ENCODE measurements around the gene ZNF878. TPM values are rescaled to one million over a fixed set of nuclear protein-coding genes. Genes with fewer than 3 reads are reported as not detected.
A peak's percentile ranks its signal among the peaks of the same experiment; 100 is the strongest.

The ZNF878 gene
- total and polyA plus RNA-seq, 2 of the 13 experiments (the other 11 are each of a cell fraction or from before 2014, with no cell fraction given), result 0.46 to 5.2 TPM

DNA sequence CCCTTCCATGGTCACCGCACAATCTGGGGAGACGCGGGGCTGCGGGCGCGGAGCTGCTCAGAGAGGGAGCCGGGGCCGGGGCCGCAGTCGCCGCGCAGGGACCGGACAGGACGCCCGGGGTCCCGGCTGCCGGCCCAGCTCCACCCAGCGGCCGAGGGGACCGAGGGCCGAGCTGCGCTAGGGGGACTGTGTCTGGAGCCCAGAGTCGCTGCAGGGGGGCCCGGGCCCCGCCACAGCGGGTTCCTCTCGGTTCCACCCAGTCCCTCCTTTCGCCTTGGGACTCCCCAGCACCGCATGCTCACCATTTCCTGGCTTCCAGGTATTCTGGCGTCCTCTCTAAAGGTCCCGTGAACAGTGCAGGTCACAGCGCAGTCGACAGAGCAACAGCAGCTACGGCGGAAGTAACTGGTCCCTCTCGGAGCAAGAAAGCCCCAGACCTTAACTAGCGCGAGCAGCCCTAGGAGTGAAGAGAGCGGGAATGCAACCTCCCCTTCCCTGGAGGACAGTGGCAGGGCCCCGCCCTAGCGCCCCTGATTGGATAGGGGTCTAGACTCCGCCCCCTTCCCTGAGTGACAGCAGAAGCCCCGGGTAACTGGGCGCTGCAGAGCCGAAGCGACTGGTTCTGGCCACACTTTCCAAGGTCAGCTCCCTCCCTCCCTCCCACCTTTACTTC lies at the start of gene ZNF878 (continued):
- TF ChIP-seq, protein P1, sequence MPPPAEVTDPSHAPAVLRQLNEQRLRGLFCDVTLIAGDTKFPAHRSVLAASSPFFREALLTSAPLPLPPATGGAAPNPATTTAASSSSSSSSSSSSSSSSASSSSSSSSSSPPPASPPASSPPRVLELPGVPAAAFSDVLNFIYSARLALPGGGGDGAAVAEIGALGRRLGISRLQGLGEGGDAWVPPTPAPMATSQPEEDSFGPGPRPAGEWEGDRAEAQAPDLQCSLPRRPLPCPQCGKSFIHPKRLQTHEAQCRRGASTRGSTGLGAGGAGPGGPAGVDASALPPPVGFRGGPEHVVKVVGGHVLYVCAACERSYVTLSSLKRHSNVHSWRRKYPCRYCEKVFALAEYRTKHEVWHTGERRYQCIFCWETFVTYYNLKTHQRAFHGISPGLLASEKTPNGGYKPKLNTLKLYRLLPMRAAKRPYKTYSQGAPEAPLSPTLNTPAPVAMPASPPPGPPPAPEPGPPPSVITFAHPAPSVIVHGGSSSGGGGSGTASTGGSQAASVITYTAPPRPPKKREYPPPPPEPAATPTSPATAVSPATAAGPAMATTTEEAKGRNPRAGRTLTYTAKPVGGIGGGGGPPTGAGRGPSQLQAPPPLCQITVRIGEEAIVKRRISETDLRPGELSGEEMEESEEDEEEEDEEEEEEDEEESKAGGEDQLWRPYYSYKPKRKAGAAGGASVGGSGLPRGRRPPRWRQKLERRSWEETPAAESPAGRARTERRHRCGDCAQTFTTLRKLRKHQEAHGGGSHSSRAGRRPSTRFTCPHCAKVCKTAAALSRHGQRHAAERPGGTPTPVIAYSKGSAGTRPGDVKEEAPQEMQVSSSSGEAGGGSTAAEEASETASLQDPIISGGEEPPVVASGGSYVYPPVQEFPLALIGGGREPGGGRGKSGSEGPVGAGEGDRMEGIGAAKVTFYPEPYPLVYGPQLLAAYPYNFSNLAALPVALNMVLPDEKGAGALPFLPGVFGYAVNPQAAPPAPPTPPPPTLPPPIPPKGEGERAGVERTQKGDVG (CRISPR knock-in tag; IDR thresholded peaks at IDR 0.05; ENCODE audit: borderline replicate concordance), result no peak
- no peak for TF ChIP-seq ZNF883 (CRISPR knock-in tag; IDR thresholded peaks at IDR 0.05; ENCODE audit: not compliant biosample characterization)
- TF ChIP-seq NFYC (CRISPR knock-in tag; IDR thresholded peaks at IDR 0.05), result peak; percentile 79
- no peak for TF ChIP-seq ZFAT (CRISPR knock-in tag; conservative IDR thresholded peaks at IDR 0.05)
- TF ChIP-seq NFE2L2 (IDR thresholded peaks at IDR 0.05; ENCODE audit: low read length), result no peak
- TF ChIP-seq, protein P2, sequence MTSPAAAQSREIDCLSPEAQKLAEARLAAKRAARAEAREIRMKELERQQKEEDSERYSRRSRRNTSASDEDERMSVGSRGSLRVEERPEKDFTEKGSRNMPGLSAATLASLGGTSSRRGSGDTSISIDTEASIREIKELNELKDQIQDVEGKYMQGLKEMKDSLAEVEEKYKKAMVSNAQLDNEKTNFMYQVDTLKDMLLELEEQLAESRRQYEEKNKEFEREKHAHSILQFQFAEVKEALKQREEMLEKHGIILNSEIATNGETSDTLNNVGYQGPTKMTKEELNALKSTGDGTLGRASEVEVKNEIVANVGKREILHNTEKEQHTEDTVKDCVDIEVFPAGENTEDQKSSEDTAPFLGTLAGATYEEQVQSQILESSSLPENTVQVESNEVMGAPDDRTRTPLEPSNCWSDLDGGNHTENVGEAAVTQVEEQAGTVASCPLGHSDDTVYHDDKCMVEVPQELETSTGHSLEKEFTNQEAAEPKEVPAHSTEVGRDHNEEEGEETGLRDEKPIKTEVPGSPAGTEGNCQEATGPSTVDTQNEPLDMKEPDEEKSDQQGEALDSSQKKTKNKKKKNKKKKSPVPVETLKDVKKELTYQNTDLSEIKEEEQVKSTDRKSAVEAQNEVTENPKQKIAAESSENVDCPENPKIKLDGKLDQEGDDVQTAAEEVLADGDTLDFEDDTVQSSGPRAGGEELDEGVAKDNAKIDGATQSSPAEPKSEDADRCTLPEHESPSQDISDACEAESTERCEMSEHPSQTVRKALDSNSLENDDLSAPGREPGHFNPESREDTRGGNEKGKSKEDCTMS (CRISPR knock-in tag; conservative IDR thresholded peaks at IDR 0.05), result no peak
- TF ChIP-seq, protein P3, sequence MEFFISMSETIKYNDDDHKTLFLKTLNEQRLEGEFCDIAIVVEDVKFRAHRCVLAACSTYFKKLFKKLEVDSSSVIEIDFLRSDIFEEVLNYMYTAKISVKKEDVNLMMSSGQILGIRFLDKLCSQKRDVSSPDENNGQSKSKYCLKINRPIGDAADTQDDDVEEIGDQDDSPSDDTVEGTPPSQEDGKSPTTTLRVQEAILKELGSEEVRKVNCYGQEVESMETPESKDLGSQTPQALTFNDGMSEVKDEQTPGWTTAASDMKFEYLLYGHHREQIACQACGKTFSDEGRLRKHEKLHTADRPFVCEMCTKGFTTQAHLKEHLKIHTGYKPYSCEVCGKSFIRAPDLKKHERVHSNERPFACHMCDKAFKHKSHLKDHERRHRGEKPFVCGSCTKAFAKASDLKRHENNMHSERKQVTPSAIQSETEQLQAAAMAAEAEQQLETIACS (CRISPR knock-in tag; IDR thresholded peaks at IDR 0.05), result 0 out of 2 replicates have a peak, but pooled peaks have one; percentile 12
- no peak for TF ChIP-seq TOPORS (CRISPR knock-in tag; IDR thresholded peaks at IDR 0.05)
- 0 out of 2 replicates have a peak, but pooled peaks have one; percentile 14 for TF ChIP-seq STAT5B (CRISPR knock-in tag; IDR thresholded peaks at IDR 0.05)
- TF ChIP-seq ZNF713 (CRISPR knock-in tag; IDR thresholded peaks at IDR 0.05), result no peak
- TF ChIP-seq, protein P4, sequence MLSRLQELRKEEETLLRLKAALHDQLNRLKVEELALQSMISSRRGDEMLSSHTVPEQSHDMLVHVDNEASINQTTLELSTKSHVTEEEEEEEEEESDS (CRISPR knock-in tag; IDR thresholded peaks at IDR 0.05; ENCODE audit: borderline replicate concordance), result 0 out of 2 replicates have a peak, but pooled peaks have one; percentile 30
- no peak for TF ChIP-seq SMARCC2 (IDR thresholded peaks at IDR 0.05)
- TF ChIP-seq ZSCAN29 (CRISPR knock-in tag; conservative IDR thresholded peaks at IDR 0.05), result no peak
- peak; percentile 62; the same call in 1 of the 2 replicates for TF ChIP-seq EEA1 (CRISPR knock-in tag; IDR thresholded peaks at IDR 0.05; ENCODE audit: borderline replicate concordance)
- TF ChIP-seq ZC3H4 (CRISPR knock-in tag; IDR thresholded peaks at IDR 0.05; ENCODE audit: borderline replicate concordance), result no peak
- TF ChIP-seq, protein P5, sequence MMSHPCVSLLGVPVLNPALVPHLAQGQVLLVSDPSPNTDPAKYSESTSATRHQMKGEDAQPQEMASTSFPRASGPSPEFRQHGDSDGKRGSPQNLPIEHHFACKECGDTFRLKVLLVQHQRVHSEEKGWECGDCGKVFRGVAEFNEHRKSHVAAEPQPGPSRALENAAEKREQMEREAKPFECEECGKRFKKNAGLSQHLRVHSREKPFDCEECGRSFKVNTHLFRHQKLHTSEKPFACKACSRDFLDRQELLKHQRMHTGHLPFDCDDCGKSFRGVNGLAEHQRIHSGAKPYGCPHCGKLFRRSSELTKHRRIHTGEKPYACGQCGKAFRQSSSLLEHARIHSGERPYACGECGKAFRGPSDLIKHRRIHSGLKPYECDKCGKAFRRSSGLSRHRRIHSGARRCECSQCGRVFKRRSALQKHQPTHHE (CRISPR knock-in tag; IDR thresholded peaks at IDR 0.05; ENCODE audit: borderline replicate concordance), result peak; percentile 70; the same call in 1 of the 2 replicates
- peak; percentile 36; the same call in 1 of the 2 replicates for TF ChIP-seq CREM (IDR thresholded peaks at IDR 0.05)
- no peak for TF ChIP-seq CREM (CRISPR knock-in tag; IDR thresholded peaks at IDR 0.05)
- no peak for TF ChIP-seq NFKBIZ (CRISPR knock-in tag; IDR thresholded peaks at IDR 0.05)
- no peak for TF ChIP-seq SP1 (IDR thresholded peaks at IDR 0.05)
- TF ChIP-seq SP1 (CRISPR knock-in tag; IDR thresholded peaks at IDR 0.05), result peak; percentile 81
- no peak for TF ChIP-seq ZNF7 (CRISPR knock-in tag; IDR thresholded peaks at IDR 0.05)
- TF ChIP-seq YEATS4 (CRISPR knock-in tag; IDR thresholded peaks at IDR 0.05; ENCODE audit: borderline replicate concordance), result peak; percentile 66; the same call in 1 of the 2 replicates
